ENCODE measurements around the gene ICAM2.
"Not testable (repeated sequence)": the region's sequence is repeated elsewhere in the genome, so short reads cannot be mapped to it uniquely, and the experiment has no call there.

ICAM2 gene

GRCh38 chr17:63984651-63985386 is 35.6 kb downstream of the ICAM2 start:
- ATAC-seq = peak; percentile 96
- H3K36me3 Mint-ChIP-seq = peaks cover 10% of the 10 kb centered on the region
- peak; percentile 55 to 68 for DNase-seq (ENCODE audit: low spot score in 2 of 2)
- peaks cover 29% of the 10 kb centered on the region for H3K4me1 Mint-ChIP-seq
- peak overlapping the region; percentile 91 for H3K27ac Mint-ChIP-seq
- no peak overlapping the region for H3K4me3 Mint-ChIP-seq
- no peaks in the 10 kb centered on the region for H3K9me3 Mint-ChIP-seq

DNA sequence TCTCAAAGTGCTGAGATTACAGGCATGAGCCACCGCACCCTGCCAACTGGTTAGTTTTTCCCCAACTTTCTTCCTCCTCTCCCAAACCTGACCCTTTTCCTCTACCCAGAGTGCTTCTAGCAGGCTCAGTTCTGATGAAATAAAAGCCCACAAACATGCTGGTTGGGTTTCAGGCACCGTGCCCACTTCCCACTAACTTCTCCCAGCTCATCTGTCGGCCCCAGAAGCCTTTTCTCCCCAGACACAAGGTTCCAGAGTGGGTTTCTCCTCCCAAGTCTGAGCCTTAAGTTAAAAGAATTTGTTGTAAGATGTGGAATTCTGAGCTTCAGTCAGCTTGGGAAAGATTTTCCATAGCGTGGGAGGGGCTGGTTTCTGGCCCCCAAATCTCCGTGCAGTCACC is 36.2 kb downstream of the ICAM2 start:
- H3K4me1 Mint-ChIP-seq = peaks cover 26% of the 10 kb centered on the region
- H3K9me3 Mint-ChIP-seq = no peaks in the 10 kb centered on the region
- no peak for ATAC-seq
- H3K36me3 Mint-ChIP-seq = peaks cover 10% of the 10 kb centered on the region
- DNase-seq (ENCODE audit: low spot score in 2 of 2) = no peak
- no peak overlapping the region for H3K4me3 Mint-ChIP-seq
- H3K27ac Mint-ChIP-seq = peak overlapping the region; percentile 91

DNA sequence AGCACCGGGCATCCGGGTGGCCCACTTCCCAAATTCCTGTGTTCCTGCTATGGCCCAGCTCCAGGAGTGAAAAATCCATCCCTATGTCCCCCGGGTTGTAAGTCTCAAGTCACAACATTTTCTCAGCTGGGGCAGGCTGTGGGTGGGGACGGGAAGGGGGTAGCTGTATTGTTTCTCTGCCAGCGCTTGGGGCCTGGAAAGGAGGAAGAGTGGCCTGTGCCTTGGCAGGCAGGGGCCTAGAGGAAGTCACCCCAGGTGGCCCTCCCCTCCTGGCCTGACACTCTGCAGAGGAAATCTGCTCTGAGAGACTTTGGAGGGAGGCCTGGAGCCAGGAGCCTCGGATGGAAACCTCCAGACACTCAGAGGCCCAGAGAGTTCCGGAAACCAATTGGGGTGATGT is 37.1 kb downstream of the ICAM2 start:
- ATAC-seq (no peak), DNase-seq (ENCODE audit: low spot score in 2 of 2) (no peak)
- Mint-ChIP-seq H3K9me3 (no peaks in the 10 kb centered on the region), H3K36me3 (peaks cover 10% of the 10 kb centered on the region), H3K27ac (no peak overlapping the region), H3K4me1 (peaks cover 26% of the 10 kb centered on the region), H3K4me3 (no peak overlapping the region)

- not testable (repeated sequence) for H3K27ac Mint-ChIP-seq; H3K36me3 Mint-ChIP-seq; DNase-seq (ENCODE audit: low spot score in 2 of 2); ATAC-seq; H3K9me3 Mint-ChIP-seq; H3K4me3 Mint-ChIP-seq
- peaks cover 23% of the 10 kb centered on the region for H3K4me1 Mint-ChIP-seq
These were observed 37.8 kb downstream of the ICAM2 start for GRCh38 chr17:63982641-63983040.

DNA sequence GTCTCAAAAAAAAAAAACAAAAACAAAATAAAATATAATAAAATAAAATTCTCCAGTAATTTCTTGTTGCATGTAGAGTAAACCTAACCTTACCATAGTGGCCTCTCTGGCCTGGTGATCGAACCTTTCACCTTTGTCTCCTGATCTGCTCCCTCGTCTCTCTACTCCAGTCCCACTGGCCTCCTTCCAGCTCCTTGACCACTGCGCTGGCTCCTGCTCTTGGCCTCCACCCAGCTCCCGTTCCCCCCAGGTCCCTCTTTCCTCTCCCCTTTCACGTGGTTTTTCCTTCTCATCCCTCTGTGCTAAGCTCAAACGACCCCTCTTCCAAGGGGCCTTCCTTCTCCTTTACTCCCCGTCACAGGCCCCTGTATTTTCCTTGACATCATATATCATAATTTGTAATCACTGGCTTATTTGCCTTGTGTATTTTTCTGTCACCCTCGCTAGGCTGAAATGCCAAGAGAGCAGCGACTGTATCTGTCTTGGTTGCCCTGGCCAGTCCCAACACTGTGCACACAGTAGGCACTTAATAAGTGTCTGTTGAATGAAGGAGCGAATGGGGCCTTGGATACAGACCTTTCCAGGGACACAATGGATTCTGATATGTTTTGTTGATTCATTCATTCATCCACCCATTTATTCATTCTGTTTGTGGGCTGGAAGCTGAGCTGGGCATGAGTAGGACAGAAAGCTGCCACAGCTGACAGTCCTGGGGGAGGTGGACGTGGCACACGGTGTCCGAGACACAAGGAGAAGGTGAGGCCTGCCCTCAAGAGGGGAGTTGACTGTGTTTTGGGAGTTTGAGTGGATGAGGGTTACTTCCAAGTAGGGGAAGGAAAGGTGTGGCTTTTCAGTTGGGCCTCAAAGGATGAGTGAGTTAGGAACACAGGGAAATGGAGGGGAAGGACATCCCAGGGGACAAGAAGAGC is 41.9 kb downstream of the ICAM2 start:
- Mint-ChIP-seq H3K4me3 (no peak overlapping the region), H3K9me3 (no peaks in the 10 kb centered on the region), H3K36me3 (no peaks in the 10 kb centered on the region), H3K27ac (no peak overlapping the region), H3K4me1 (peaks cover 20% of the 10 kb centered on the region)
- DNase-seq (ENCODE audit: low spot score in 2 of 2) (no peak), ATAC-seq (no peak)

- no peaks in the 10 kb centered on the region for H3K9me3 Mint-ChIP-seq
- no peaks in the 10 kb centered on the region for H3K36me3 Mint-ChIP-seq
- H3K4me1 Mint-ChIP-seq = peaks cover 20% of the 10 kb centered on the region
- ATAC-seq = no peak
- H3K4me3 Mint-ChIP-seq = no peak overlapping the region
- no peak overlapping the region for H3K27ac Mint-ChIP-seq
- no peak for DNase-seq (ENCODE audit: low spot score in 2 of 2)
These were observed 43.7 kb downstream of the ICAM2 start for GRCh38 chr17:63976702-63977101.

- peak; percentile 29 for ATAC-seq
- Mint-ChIP-seq H3K36me3 (no peaks in the 10 kb centered on the region), H3K9me3 (no peaks in the 10 kb centered on the region), H3K4me3 (no peak overlapping the region), H3K27ac (peak overlapping the region; percentile 32), H3K4me1 (peaks cover 20% of the 10 kb centered on the region)
- no peak for DNase-seq (ENCODE audit: low spot score in 2 of 2)
These were observed 44.8 kb downstream of the ICAM2 start for GRCh38 chr17:63975541-63976092.

- Mint-ChIP-seq H3K27ac (peak overlapping the region; percentile 23), H3K4me3 (no peak overlapping the region), H3K4me1 (peaks cover 20% of the 10 kb centered on the region), H3K36me3 (no peaks in the 10 kb centered on the region), H3K9me3 (no peaks in the 10 kb centered on the region)
- ATAC-seq (peak; percentile 78), DNase-seq (ENCODE audit: low spot score in 2 of 2) (no peak)
These were observed 45.7 kb downstream of the ICAM2 start for GRCh38 chr17:63974594-63975192.

DNA sequence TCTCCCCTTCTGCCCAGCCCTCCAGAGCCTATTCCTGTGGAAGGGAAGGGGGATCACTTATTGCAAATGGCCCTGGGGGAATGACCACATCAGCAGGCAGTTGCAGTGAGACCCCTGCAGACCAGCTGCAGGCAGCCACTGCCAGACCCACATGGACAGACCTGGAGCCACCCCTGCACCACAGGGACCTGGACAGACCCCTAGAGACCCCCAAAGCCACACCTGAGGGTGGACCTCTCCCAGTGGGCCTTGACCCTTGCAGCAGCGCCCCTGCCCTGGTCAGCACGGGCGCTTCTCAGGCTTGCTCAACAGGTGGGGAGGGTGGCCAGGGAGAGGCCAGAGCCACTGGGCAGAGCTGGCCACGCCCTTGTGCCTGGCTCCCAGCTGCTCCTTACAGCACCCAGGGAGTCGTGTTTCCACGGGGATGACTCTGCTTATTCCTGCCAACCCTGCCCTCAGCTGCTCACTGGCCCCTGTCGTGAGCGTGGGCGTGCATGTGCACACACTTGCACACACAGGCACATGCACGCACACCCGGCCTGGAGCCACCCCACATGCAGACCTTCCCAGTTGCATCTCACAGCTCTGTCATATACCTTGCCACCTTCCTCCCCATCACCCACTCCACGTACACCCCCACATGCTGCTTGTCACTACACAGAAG is 46.4 kb downstream of the ICAM2 start:
- no peaks in the 10 kb centered on the region for H3K36me3 Mint-ChIP-seq
- H3K4me1 Mint-ChIP-seq = peaks cover 20% of the 10 kb centered on the region

GRCh38 chr17:63973247-63973646 is 47.2 kb downstream of the ICAM2 start:
- DNase-seq (ENCODE audit: low spot score in 2 of 2) (no peak), ATAC-seq (no peak)
- H3K36me3 Mint-ChIP-seq = no peaks in the 10 kb centered on the region
- H3K9me3 Mint-ChIP-seq = no peaks in the 10 kb centered on the region
- peak overlapping the region; percentile 43 for H3K27ac Mint-ChIP-seq
- peaks cover 23% of the 10 kb centered on the region for H3K4me1 Mint-ChIP-seq
- no peak overlapping the region for H3K4me3 Mint-ChIP-seq

More for the DNA sequence above, 46.4 kb downstream of the ICAM2 start:
- Mint-ChIP-seq H3K27ac (peak overlapping the region; percentile 23), H3K9me3 (no peaks in the 10 kb centered on the region), H3K4me3 (no peak overlapping the region)
- DNase-seq (ENCODE audit: low spot score in 2 of 2) (no peak), ATAC-seq (no peak)

DNA sequence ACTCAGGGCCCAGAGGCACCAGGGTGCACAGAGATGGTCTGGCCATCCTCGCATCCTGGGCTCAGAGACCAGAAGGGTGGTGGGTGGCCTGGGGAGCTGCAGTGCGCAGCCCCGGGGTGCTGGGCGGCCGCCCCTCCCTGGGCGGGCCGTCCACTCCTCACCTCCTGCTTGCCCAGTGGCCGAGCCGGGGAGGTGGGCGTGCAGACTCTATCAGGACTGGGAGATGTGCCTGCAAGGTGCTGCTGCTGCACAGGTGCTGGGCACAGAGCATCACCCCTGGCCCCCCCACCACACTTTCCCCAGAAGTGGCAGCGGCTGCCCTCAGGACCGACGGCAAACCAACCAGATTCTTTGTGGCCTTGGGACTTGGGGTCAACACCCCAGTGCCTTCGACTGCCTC is 47.6 kb downstream of the ICAM2 start, which contains the start of gene SCN4A:
TSS of gene SCN4A (minus strand) at position 123 of the 400 bp plus-strand sequence. CDS start at position 46, 77 bp downstream.
- H3K4me3 Mint-ChIP-seq = no peak within 1 kb of the TSS
- H3K9me3 Mint-ChIP-seq = no peaks in the 10 kb centered on the region
- H3K4me1 Mint-ChIP-seq = peaks cover 28% of the 10 kb centered on the region
- no peaks in the 10 kb centered on the region for H3K36me3 Mint-ChIP-seq
- ATAC-seq = no peak
- DNase-seq (ENCODE audit: low spot score in 2 of 2) = no peak
- peak within 1 kb of the TSS; percentile 43 for H3K27ac Mint-ChIP-seq

DNA sequence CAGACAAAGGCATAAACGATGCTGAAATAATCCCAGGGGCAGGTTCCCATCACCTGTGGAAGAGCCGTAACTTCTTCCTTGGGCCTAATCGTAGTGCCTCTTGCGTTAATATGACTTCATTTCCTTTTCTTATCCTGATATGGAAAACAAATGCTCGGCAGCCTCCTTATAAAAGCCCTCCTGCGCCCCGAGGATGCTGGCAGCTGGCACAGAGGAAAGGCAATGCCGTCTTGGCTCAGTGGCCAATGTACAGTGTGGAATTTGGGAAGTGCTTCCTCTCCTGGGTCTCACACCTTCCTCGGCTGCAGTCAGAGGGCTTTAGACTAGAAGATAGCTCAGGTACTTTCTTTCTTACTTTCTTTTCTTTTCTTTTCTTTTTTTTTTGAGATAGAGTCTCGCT is 51.2 kb downstream of the ICAM2 start:
- DNase-seq (ENCODE audit: low spot score in 2 of 2) (no peak), ATAC-seq (no peak)
- Mint-ChIP-seq H3K4me1 (peaks cover 30% of the 10 kb centered on the region), H3K4me3 (no peak overlapping the region), H3K27ac (no peak overlapping the region), H3K9me3 (no peaks in the 10 kb centered on the region), H3K36me3 (no peaks in the 10 kb centered on the region)

- no peaks in the 10 kb centered on the region for H3K36me3 Mint-ChIP-seq
- no peaks in the 10 kb centered on the region for H3K9me3 Mint-ChIP-seq
- DNase-seq (ENCODE audit: low spot score in 2 of 2) (no peak), ATAC-seq (peak; percentile 73)
- H3K4me1 Mint-ChIP-seq = peaks cover 28% of the 10 kb centered on the region
- no peak overlapping the region for H3K4me3 Mint-ChIP-seq
- H3K27ac Mint-ChIP-seq = no peak overlapping the region
These were observed 52.5 kb downstream of the ICAM2 start for GRCh38 chr17:63967953-63968352.

- Mint-ChIP-seq H3K27ac (no peak overlapping the region), H3K9me3 (no peaks in the 10 kb centered on the region), H3K36me3 (no peaks in the 10 kb centered on the region), H3K4me3 (peak overlapping the region; percentile 0), H3K4me1 (peaks cover 38% of the 10 kb centered on the region)
- DNase-seq (ENCODE audit: low spot score in 2 of 2) = no peak
- peak; percentile 95 for ATAC-seq
These were observed 53.7 kb downstream of the ICAM2 start for GRCh38 chr17:63966646-63967264.
